ENCODE data around the gene IFITM10. TPM values are rescaled to one million over a fixed set of nuclear protein-coding genes. Genes with fewer than 3 reads are reported as not detected.

IFITM10 gene
- total and polyA plus RNA-seq, 2 experiments from 2014 or later, result 0.41 to 1.6 TPM

GRCh38 chr11:1751999-1752906 is 1.9 kb upstream of the IFITM10 start:
- Histone ChIP-seq H3K27me3 (replicated peaks; ENCODE audit: insufficient read depth) (no peaks in the 10 kb centered on the region), H2AFZ (no peak overlapping the region), H3F3A (ENCODE audit: insufficient read depth) (peaks cover 5% of the 10 kb centered on the region; the same call in 1 of the 2 replicates), H3K4me3 (no peak overlapping the region), H3K9ac (no peak overlapping the region), H3K4me1 (ENCODE audit: insufficient read depth) (peaks cover 21% of the 10 kb centered on the region), H3K27ac (no peak overlapping the region), H3K9me2 (ENCODE audit: insufficient read depth) (no peaks in the 10 kb centered on the region), H3K9me3 (ENCODE audit: low read depth) (no peaks in the 10 kb centered on the region), H3K79me2 (ENCODE audit: insufficient read depth) (no peaks in the 10 kb centered on the region), H4K20me1 (ENCODE audit: insufficient read depth) (no peaks in the 10 kb centered on the region), H3K4me2 (ENCODE audit: unreplicated experiment) (no peak overlapping the region), H3K36me3 (ENCODE audit: low read depth) (no peaks in the 10 kb centered on the region)
- no peak for DNase-seq
- 93 to 94% methylated on average over 22 to 24 of the region's 24 CpGs for whole genome bisulfite sequencing, 2 experiments (ENCODE audit: low coverage in 1 of 2, low lambda C conversion rate in 2 of 2, missing lambda C conversion rate in 2 of 2)
- in situ Hi-C loops (cut with MboI), result no loop called here
- TF ChIP-seq EZH2phosphoT487 (IDR thresholded peaks at IDR 0.05; ENCODE audit: insufficient read depth, low read depth) (no peak), EZH2 (IDR thresholded peaks at IDR 0.05; ENCODE audit: insufficient read depth, poor library complexity, severe bottlenecking) (no peak)

DNA sequence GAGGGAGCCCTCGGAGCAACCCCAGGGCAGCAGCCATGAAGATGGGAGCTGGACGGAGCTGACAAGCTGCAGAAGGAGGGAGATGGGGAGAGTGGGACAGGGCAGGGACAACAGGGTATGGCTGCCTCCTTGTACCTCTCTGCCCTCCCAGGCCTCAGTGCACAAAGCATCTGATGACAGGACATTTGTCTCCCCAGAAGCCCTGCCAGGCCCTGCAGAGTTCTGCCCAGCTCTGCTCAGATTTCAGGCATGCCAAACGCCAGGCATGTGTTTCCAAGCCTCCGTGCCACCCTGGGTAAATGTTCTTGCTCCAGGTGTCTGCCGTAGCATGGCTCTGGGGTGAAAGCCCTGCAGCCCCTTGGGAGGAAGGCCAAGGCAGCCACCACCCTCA is 1.1 kb upstream of the IFITM10 start:
- H3K36me3 ChIP-seq (ENCODE audit: low read depth), result no peaks in the 10 kb centered on the region
- no peaks in the 10 kb centered on the region for H3K9me2 ChIP-seq (ENCODE audit: insufficient read depth)
- H3K79me2 ChIP-seq (ENCODE audit: insufficient read depth), result no peaks in the 10 kb centered on the region
- peaks cover 5% of the 10 kb centered on the region; the same call in 1 of the 2 replicates for H3F3A ChIP-seq (ENCODE audit: insufficient read depth)
- in situ Hi-C loops (cut with MboI), result no loop called here
- DNase-seq, result no peak
- H3K27ac ChIP-seq, result no peak overlapping the region
- no peaks in the 10 kb centered on the region for H3K27me3 ChIP-seq (replicated peaks; ENCODE audit: insufficient read depth)
- no peaks in the 10 kb centered on the region for H4K20me1 ChIP-seq (ENCODE audit: insufficient read depth)
- H3K9me3 ChIP-seq (ENCODE audit: low read depth), result no peaks in the 10 kb centered on the region
- H3K4me3 ChIP-seq, result no peak overlapping the region
- H3K9ac ChIP-seq, result 0 out of 2 replicates have a peak overlapping the region, but pooled peaks have one; percentile 74
- H2AFZ ChIP-seq, result no peak overlapping the region
- 73 to 91% methylated on average over 5 of the region's 5 CpGs for WGBS, 2 experiments (ENCODE audit: low coverage in 1 of 2, low lambda C conversion rate in 2 of 2, missing lambda C conversion rate in 2 of 2)
- TF ChIP-seq EZH2 (IDR thresholded peaks at IDR 0.05; ENCODE audit: insufficient read depth, poor library complexity, severe bottlenecking), result no peak
- no peak for TF ChIP-seq EZH2phosphoT487 (IDR thresholded peaks at IDR 0.05; ENCODE audit: insufficient read depth, low read depth)
- no peak overlapping the region for H3K4me2 ChIP-seq (ENCODE audit: unreplicated experiment)
- H3K4me1 ChIP-seq (ENCODE audit: insufficient read depth), result peaks cover 21% of the 10 kb centered on the region

- Histone ChIP-seq H3K79me2 (ENCODE audit: insufficient read depth) (no peaks in the 10 kb centered on the region), H3K36me3 (ENCODE audit: low read depth) (no peaks in the 10 kb centered on the region), H4K20me1 (ENCODE audit: insufficient read depth) (no peaks in the 10 kb centered on the region), H3K9ac (peak overlapping the region; percentile 74), H3K27me3 (replicated peaks; ENCODE audit: insufficient read depth) (no peaks in the 10 kb centered on the region), H3K4me1 (ENCODE audit: insufficient read depth) (peaks cover 21% of the 10 kb centered on the region), H3F3A (ENCODE audit: insufficient read depth) (peaks cover 5% of the 10 kb centered on the region), H3K9me3 (ENCODE audit: low read depth) (no peaks in the 10 kb centered on the region), H3K4me3 (no peak overlapping the region), H3K9me2 (ENCODE audit: insufficient read depth) (no peaks in the 10 kb centered on the region), H3K4me2 (ENCODE audit: unreplicated experiment) (no peak overlapping the region), H3K27ac (peak overlapping the region; percentile 93), H2AFZ (no peak overlapping the region)
- in situ Hi-C loops (cut with MboI), result no loop called here
- WGBS, 2 experiments (ENCODE audit: low coverage in 1 of 2, low lambda C conversion rate in 2 of 2, missing lambda C conversion rate in 2 of 2), result 64 to 74% methylated on average over 12 to 14 of the region's 14 CpGs
- TF ChIP-seq EZH2phosphoT487 (IDR thresholded peaks at IDR 0.05; ENCODE audit: insufficient read depth, low read depth), result no peak
- no peak for TF ChIP-seq EZH2 (IDR thresholded peaks at IDR 0.05; ENCODE audit: insufficient read depth, poor library complexity, severe bottlenecking)
- DNase-seq, result no peak
These were observed 590 bp upstream of the IFITM10 start for GRCh38 chr11:1750840-1751530.

GRCh38 chr11:1749395-1750351 is 722 bp downstream of the IFITM10 start:
- peak overlapping the region; percentile 70 for H3K4me3 ChIP-seq
- in situ Hi-C loops (cut with MboI), result no loop called here
- H3K4me2 ChIP-seq (ENCODE audit: unreplicated experiment), result peak overlapping the region; percentile 89
- H3K9me2 ChIP-seq (ENCODE audit: insufficient read depth), result no peaks in the 10 kb centered on the region
- H3K9ac ChIP-seq, result peak overlapping the region; percentile 74
- peaks cover 21% of the 10 kb centered on the region for H3K4me1 ChIP-seq (ENCODE audit: insufficient read depth)
- whole genome bisulfite sequencing, 2 experiments (ENCODE audit: low coverage in 1 of 2, low lambda C conversion rate in 2 of 2, missing lambda C conversion rate in 2 of 2), result 13 to 16% methylated on average over 17 to 25 of the region's 25 CpGs
- peak; percentile 98 for DNase-seq
- no peaks in the 10 kb centered on the region for H3K79me2 ChIP-seq (ENCODE audit: insufficient read depth)
- H3F3A ChIP-seq (ENCODE audit: insufficient read depth), result peaks cover 10% of the 10 kb centered on the region
- no peaks in the 10 kb centered on the region for H3K36me3 ChIP-seq (ENCODE audit: low read depth)
- no peak for TF ChIP-seq EZH2phosphoT487 (IDR thresholded peaks at IDR 0.05; ENCODE audit: insufficient read depth, low read depth)
- no peak for TF ChIP-seq EZH2 (IDR thresholded peaks at IDR 0.05; ENCODE audit: insufficient read depth, poor library complexity, severe bottlenecking)
- H4K20me1 ChIP-seq (ENCODE audit: insufficient read depth), result no peaks in the 10 kb centered on the region
- H3K27ac ChIP-seq, result peak overlapping the region; percentile 93
- H3K9me3 ChIP-seq (ENCODE audit: low read depth), result no peaks in the 10 kb centered on the region
- H2AFZ ChIP-seq, result no peak overlapping the region
- no peaks in the 10 kb centered on the region for H3K27me3 ChIP-seq (replicated peaks; ENCODE audit: insufficient read depth)

Data from GM23248 (cell line).